ENCODE results near the gene LRTM2. TPM values are rescaled to one million over a fixed set of nuclear protein-coding genes. Genes with fewer than 3 reads are reported as not detected.

The LRTM2 gene
- total RNA-seq (not detected), polyA plus RNA-seq (not detected)
- long read RNA-seq, donor 1, result 0 reads
- long read RNA-seq, donor 2, result 0 reads
- long read RNA-seq, donor 3, result 0 reads

GRCh38 chr12:1820191-1820895, at the start of gene LRTM2:
LRTM2 (plus strand) TSS chr12:1820565; CDS start chr12:1828149, 7,584 bp downstream.
- DNase-seq, result no peak
- H3K36me3 ChIP-seq, result no peaks in the 10 kb centered on the region
- H3K27me3 ChIP-seq, result peaks cover 5 to 76% (median 47%) of the 10 kb centered on the region in 7 donors
- no peaks in the 10 kb centered on the region for H3K9me3 ChIP-seq
- WGBS, 2 donors, result 13% methylated on average over 32 to 34 of the region's 34 CpGs
- no peak within 1 kb of the TSS for H3K4me3 ChIP-seq
- peak in 5 of 8 donors; percentile 31 to 56 (median 40) for ATAC-seq
- H3K27ac ChIP-seq, result no peak within 1 kb of the TSS
- H3K4me1 ChIP-seq, result peaks cover 0 to 6% (median 0%) of the 10 kb centered on the region in 9 donors
- no peak for TF ChIP-seq CTCF (IDR thresholded peaks at IDR 0.05)
- intact Hi-C loops (cut with DNase I), result no loop called here

- no peak for TF ChIP-seq CTCF (IDR thresholded peaks at IDR 0.05)
- H3K27me3 ChIP-seq, result no peaks in the 10 kb centered on the region
- peak in 6 of 8 donors; percentile 34 to 72 (median 65) for ATAC-seq
- no peak overlapping the region for H3K4me3 ChIP-seq
- DNase-seq, result no peak
- no peaks in the 10 kb centered on the region for H3K9me3 ChIP-seq
- no peak overlapping the region for H3K27ac ChIP-seq
- WGBS, 2 donors, result 62 to 65% methylated on average over 4 of the region's 4 CpGs
- intact Hi-C loops (cut with DNase I), result loop anchor here in 2 of 10 donors (5.0 kb wide), 2 partner anchors 67 to 82 kb away; partner anchors contain the start of gene ADIPOR2 (in 1 of the 2)
- H3K4me1 ChIP-seq, result peaks cover 0 to 43% (median 26%) of the 10 kb centered on the region in 9 donors
- H3K36me3 ChIP-seq, result peaks cover 0 to 34% (median 0%) of the 10 kb centered on the region in 9 donors
Observed at GRCh38 chr12:1773937-1774655, 46.3 kb upstream of the LRTM2 start.

GRCh38 chr12:1776170-1776921, 44.0 kb upstream of the LRTM2 start:
- Histone ChIP-seq H3K9me3 (no peaks in the 10 kb centered on the region), H3K4me3 (no peak overlapping the region), H3K27me3 (no peaks in the 10 kb centered on the region), H3K36me3 (peaks cover 0 to 38% (median 0%) of the 10 kb centered on the region in 9 donors), H3K4me1 (peaks cover 0 to 61% (median 37%) of the 10 kb centered on the region in 9 donors), H3K27ac (no peak overlapping the region)
- WGBS, 2 donors, result 72 to 77% methylated on average over 4 of the region's 4 CpGs
- DNase-seq, result no peak
- no peak for TF ChIP-seq CTCF (IDR thresholded peaks at IDR 0.05)
- ATAC-seq, result peak in 5 of 8 donors; percentile 32 to 74 (median 52)
- intact Hi-C loops (cut with DNase I), result loop anchor here in 1 of 10 donors (5.0 kb wide), 1 partner anchor 64 kb away; no protein-coding TSS in a partner anchor

- peaks cover 0 to 41% (median 0%) of the 10 kb centered on the region in 9 donors for H3K36me3 ChIP-seq
- peaks cover 0 to 66% (median 39%) of the 10 kb centered on the region in 9 donors for H3K4me1 ChIP-seq
- no peaks in the 10 kb centered on the region for H3K9me3 ChIP-seq
- intact Hi-C loops (cut with DNase I), result loop anchor here in 1 of 10 donors (5.0 kb wide), 1 partner anchor 65 kb away; no protein-coding TSS in a partner anchor
- DNase-seq, result no peak
- ATAC-seq, result no peak
- H3K27ac ChIP-seq, result no peak overlapping the region
- 93 to 96% methylated on average over 5 of the region's 5 CpGs for WGBS, 2 donors
- no peak for TF ChIP-seq CTCF (IDR thresholded peaks at IDR 0.05)
- no peak overlapping the region for H3K4me3 ChIP-seq
- H3K27me3 ChIP-seq, result no peaks in the 10 kb centered on the region
Observed at GRCh38 chr12:1777798-1778197, 42.6 kb upstream of the LRTM2 start.

Data from heart right ventricle (tissue), 16 donors.